ENCODE results near the gene PRSS2.
"Not testable (repeated sequence)": the region's sequence is repeated elsewhere in the genome, so short reads cannot be mapped to it uniquely, and the experiment has no call there.

Gene PRSS2

GRCh38 chr7:142759433-142759832 is 11.3 kb upstream of the PRSS2 start:
- DNase-seq (ENCODE audit: low read depth): no peak

- no peak for DNase-seq (ENCODE audit: low read depth)
Measured at GRCh38 chr7:142760071-142760642, 10.6 kb upstream of the PRSS2 start.

GRCh38 chr7:142761606-142762005 is 9.2 kb upstream of the PRSS2 start:
- not testable (repeated sequence) for DNase-seq (ENCODE audit: low read depth)

- DNase-seq (ENCODE audit: low read depth): no peak
Measured at GRCh38 chr7:142762104-142762503, 8.7 kb upstream of the PRSS2 start.

DNA sequence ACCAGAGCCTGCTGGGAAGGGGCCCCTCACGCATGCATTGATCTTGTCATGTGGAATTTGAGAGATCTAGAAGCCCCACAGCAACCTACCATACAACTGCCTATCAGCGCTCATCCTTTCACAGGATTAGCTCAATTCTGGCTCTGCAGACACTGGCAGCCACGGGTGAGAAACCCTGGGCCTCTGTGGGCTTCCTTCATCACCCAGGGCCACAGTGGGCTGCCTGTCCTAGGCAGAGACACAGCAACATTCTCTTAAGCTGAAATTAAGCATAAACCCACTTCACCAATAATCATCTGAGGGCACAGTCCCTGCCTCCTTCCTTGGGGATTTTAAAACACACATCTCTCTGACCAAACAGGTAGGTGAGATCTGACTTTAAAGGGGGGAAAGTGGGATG is 3.3 kb upstream of the PRSS2 start:
- no peak for DNase-seq (ENCODE audit: low read depth)

GRCh38 chr7:142767861-142768260 is 2.9 kb upstream of the PRSS2 start:
- no peak for DNase-seq (ENCODE audit: low read depth)

DNA sequence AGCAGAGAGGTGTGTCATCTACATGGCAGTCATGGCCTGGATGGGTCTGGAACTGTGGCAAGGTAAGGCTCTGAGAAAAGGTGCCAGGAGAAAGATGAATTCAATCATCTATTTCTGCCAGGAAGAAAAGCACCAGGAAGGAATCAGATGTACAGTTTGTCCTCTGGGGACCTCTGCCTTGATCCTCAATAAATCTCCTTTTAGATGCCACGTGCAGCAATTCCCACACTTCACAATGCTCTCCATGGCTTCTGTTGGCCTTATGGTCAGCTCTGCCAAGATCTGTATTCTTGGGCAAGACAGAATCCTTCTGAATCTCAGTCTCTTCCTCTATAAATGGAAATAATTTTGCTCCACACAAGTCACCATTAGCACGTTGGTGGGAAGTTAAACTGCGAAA is 1.9 kb upstream of the PRSS2 start:
- not testable (repeated sequence) for DNase-seq (ENCODE audit: low read depth)

- no peak for DNase-seq (ENCODE audit: low read depth)
Measured at GRCh38 chr7:142771353-142771723, 568 bp downstream of the PRSS2 start.

DNA sequence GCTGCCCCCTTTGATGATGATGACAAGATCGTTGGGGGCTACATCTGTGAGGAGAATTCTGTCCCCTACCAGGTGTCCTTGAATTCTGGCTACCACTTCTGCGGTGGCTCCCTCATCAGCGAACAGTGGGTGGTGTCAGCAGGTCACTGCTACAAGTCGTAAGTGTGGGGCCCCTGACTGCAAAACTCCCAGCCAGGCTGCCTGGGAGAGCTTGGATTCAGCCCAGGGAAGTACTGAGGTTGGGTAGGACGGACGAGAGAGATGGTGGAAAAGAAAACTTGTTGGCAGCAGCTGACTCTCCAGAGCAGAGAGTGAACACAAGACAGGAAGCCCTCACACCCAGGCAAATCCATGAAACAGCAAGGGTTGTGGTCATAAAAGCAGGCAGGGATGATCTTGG is 1.3 kb downstream of the PRSS2 start:
- DNase-seq (ENCODE audit: low read depth): no peak

GRCh38 chr7:142772673-142773072 is 1.9 kb downstream of the PRSS2 start:
- DNase-seq (ENCODE audit: low read depth): no peak

DNA sequence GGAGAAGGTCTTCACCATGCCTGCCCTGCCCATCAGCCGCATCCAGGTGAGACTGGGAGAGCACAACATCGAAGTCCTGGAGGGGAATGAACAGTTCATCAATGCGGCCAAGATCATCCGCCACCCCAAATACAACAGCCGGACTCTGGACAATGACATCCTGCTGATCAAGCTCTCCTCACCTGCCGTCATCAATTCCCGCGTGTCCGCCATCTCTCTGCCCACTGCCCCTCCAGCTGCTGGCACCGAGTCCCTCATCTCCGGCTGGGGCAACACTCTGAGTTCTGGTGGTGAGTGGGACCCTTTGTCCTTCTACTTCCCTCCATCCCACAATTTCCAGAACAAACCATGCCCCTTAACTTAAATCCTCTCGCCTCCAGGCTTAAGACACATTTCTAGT is 2.5 kb downstream of the PRSS2 start:
- no peak for DNase-seq (ENCODE audit: low read depth)

DNA sequence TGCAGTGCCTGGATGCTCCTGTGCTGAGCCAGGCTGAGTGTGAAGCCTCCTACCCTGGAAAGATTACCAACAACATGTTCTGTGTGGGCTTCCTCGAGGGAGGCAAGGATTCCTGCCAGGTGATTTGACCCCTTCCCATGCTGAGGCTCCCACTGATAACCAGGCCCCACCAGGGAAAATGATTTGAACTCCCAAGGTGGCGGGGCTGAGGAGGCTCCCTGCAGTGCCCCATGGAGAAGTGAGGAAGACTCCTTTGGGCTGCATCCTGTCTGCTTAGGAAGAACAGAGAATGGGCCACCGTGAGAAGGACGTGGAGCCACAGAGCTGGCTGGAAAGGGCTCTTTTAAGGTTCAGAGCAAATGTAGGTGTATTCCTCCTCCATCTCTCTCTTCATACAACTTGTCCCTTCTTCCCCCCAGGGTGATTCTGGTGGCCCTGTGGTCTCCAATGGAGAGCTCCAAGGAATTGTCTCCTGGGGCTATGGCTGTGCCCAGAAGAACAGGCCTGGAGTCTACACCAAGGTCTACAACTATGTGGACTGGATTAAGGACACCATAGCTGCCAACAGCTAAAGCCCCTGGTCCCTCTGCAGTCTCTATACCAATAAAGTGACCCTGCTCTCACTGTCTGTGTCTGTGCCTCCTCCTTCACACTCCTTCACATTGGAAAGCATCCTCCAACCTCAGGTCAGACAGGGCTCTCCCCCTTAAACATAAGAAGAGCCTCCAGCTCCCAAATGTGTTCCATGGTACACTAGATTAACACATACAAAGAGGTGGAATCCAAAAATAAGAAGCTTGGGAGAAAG is 3.4 kb downstream of the PRSS2 start:
- no peak for DNase-seq (ENCODE audit: low read depth)

DNA sequence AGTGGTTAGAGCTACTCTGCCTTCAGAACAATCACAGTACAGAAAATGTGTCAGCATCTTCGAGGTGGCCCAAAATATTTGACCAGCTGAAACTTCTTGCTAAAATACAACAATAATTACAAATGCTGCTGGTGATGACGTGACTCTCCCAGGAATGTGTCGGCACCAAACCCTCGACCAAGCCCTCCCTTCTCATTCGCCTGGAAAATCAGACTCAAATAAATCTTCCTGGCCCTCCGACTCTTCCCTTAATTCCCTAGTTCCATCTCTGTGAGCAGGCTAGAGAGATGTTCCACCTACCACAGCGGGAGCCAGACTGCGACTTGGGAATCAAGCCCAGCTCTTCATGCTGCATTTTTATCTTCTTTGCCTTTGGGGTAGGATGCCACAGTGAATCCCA is 4.1 kb downstream of the PRSS2 start:
- no peak for DNase-seq (ENCODE audit: low read depth)

DNA sequence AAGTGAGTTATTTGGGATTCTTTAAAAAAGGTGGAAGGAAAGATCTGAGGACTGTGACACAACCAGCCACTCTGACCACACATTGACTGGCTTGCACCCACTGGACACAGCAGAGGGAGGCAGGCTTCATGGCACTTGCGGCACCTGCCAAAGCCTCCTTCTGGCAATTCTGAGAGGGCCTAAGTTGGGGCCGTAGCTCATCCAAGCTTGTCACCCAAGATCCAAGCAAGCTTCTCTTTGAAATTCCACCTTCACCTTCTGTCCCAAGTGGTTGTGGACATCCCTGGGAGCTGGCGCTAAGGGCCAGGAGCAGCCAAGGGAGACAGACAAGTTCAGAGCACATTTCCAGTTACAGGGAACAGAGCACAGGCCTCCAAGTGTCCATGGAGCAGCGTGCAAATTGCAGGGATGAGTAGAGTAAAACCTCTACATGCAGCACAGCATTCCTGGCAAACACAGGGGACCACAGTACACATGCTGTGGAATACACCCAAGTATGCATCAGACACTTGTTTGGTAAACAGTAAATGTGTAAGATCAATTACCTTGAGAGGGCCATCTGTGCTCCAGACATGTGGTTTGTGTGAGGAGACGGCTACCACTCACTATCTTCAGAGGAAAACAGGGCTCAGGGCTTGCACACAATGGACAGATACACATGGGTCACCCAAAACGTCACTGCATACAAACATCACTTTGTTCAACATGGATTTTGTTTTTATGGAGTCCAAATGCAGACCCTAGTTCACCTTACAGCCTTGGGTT is 4.8 kb downstream of the PRSS2 start:
- not testable (repeated sequence) for DNase-seq (ENCODE audit: low read depth)

- DNase-seq (ENCODE audit: low read depth): no peak
Measured at GRCh38 chr7:142776206-142776844, 5.6 kb downstream of the PRSS2 start.

DNA sequence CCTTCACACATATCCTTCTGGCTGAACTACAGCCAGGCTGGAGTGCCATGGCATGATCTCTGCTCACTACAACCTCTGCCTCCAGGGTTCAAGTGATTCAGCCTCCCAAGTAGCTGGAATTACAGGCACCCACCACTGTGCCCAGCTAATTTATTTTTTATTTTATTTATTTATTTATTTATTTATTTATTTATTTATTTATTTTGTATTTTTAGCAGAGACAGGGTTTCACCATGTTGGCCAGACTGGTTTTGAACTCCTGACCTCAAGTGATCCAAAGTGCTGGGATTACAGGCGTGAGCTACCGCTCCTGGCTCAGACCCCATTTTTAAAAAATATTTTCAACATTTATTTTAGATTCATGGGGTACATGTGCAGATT is 6.1 kb downstream of the PRSS2 start:
- DNase-seq (ENCODE audit: low read depth): not testable (repeated sequence)

- DNase-seq (ENCODE audit: low read depth): no peak
Measured at GRCh38 chr7:142777318-142777717, 6.5 kb downstream of the PRSS2 start.

DNA sequence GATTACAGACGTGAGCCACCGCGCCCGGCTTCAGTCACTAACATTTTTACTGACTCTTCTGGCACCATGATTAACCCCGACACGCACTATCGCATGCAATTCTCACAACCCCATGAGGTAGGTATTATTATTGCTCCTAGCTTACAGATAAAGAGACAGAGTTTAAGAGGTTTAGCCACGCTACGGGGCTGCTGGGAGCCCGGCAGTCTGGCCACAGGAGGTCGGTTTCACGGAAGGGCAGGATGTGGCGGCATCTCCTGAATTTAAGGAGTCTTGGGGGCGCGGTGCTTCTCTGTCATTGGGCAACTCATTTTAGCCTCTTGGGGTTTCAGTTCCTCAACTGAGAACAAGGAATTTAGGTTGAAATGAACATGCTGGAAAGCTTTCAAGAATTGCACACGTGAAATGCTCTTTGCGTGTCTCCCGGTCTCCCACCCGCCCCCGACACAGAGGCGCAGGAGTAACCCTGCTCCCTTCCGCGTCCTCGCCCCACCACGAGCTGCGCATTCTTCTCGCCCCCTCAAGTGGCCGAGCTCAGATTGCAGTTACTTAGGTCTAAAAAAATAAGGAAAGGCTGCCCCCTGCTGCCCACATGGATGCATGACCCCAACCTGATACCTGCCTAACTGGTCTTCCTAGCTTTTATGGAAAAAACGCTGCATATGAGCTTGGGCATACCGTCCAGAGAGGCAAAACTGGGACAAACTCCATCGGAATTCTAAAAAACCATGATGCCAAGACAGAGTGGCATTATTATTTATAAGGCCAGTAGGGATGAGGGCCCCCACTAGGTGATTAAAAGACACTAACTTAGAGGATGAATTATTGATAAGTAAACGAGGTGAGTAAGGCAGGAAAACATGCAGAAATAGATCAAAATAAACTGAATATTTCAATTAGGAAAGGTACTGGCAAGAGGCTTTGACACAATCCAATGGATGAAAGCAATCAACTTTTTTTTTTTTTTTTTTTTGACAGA is 12.4 kb downstream of the PRSS2 start:
- DNase-seq (ENCODE audit: low read depth): peak; percentile 56

- no peak for DNase-seq (ENCODE audit: low read depth)
Measured at GRCh38 chr7:142784096-142784495, 13.3 kb downstream of the PRSS2 start.

DNA sequence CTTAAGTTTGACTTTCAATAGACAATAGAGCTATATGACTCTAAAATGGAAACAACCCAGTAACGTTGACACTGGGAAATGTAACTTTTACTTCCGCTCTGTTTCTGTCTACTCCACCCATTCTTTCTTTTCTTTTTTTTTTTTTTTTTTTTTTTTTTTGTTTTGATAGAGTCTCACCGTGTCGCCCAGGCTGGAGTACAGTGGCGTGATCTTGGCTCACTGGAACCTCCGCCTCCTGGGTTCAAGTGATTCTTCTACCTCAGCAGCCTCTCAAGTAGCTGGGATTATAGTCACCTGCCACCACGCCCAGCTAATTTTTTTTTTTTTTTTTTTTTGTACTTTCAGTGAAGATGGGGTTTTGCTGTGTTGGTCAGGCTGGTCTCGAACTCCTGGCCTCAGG is 13.9 kb downstream of the PRSS2 start:
- DNase-seq (ENCODE audit: low read depth): no peak

GRCh38 chr7:142785841-142786250 is 15.1 kb downstream of the PRSS2 start:
- no peak for DNase-seq (ENCODE audit: low read depth)

Data from stimulated activated CD8-positive, alpha-beta memory T cell treated with anti-CD3 and anti-CD28 coated beads, Interleukin-7, amount 100 ng/mL, for 24 hours (primary cell).